Posterior vena cava (tissue), 2 donors: ENCODE results near the gene GATAD2A. TPM values are rescaled to one million over a fixed set of nuclear protein-coding genes. Genes with fewer than 3 reads are reported as not detected.
A peak's percentile ranks its signal among the peaks of the same experiment; 100 is the strongest.

Experiments used
- DNase-seq: peaks from one replicate; pipeline ENCODE4 v3.0.0-alpha.2; 2020; ENCODE audit warnings: low spot score
- intact Hi-C, 2 donors: fragments of 100-400 bp; cut with DNase I; formaldehyde crosslinking; loops; one replicate each; pipeline versions ENCODE4 v1.14.1 to v1.14.2; 2022 to 2023
- total RNA-seq, 2 donors: library from RNA; stranded (reverse); fragmentation: NEBNext Ultra II Directional; extraction: Animal tissue kit (Norgen Biotek cat#: 25700); gene quantifications; one replicate each; pipeline ENCODE4 v1.2.1, GENCODE V29; 2021
- donor health status: DM: yes; HTN: yes; CAD: no.
- donor health status: DM: yes; HTN: yes; CAD: no.

Gene GATAD2A
- total RNA-seq, 2 donors from 2014 or later = 54.3 to 70.9 TPM

GRCh38 chr19:19534556-19535265 is 129.2 kb downstream of the GATAD2A start:
- intact Hi-C loops = loop anchor here in 1 of 2 donors (5.0 kb wide), 1 partner anchor 108 kb away; the partner anchor contains the start of gene GMIP

DNA sequence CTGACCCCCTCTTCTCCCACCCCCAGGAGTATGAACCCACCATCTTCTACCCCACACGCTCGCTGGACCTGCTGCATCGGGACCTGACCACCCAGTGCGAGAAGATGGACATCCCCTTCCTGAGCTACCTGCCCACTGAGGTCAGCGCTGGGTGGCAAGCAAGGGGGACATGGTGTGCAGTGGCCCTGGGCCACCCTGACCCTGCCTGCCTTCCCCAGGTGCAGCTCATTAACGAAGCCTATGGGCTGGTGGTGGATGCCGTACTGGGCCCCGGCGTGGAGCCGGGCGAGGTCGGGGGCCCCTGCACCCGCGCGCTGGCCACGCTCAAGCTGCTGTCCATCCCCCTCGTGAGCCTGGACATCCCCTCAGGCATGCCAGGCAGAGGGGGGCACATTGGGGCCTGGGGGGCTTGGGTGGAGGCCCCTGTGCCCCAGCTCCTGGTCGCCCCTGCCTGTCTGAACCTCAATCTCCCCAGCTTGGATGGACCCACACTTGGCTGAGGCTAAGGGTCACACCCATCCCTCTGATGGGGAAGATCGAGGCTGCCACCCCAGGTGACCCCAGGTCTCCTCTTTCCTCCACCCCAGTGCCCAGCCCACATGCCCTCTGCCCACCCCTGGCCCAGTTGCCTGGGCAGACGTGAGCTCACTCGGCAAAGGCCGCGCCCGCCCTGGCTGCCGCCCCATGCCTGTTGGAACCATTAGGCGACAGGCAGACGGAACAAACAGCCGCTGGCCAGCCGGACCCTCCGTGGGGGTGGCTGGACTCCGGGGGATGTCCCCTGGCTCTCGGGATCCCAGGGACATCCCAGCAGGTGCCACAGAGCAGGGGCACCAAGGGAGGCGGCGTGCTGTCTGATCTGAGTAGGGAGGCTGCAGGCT is 130.1 kb downstream of the GATAD2A start:
- DNase-seq = no peak
- intact Hi-C loops = no loop called here

More at GRCh38 chr19:19534556-19535265, 129.2 kb downstream of the GATAD2A start:
- no peak for DNase-seq

DNA sequence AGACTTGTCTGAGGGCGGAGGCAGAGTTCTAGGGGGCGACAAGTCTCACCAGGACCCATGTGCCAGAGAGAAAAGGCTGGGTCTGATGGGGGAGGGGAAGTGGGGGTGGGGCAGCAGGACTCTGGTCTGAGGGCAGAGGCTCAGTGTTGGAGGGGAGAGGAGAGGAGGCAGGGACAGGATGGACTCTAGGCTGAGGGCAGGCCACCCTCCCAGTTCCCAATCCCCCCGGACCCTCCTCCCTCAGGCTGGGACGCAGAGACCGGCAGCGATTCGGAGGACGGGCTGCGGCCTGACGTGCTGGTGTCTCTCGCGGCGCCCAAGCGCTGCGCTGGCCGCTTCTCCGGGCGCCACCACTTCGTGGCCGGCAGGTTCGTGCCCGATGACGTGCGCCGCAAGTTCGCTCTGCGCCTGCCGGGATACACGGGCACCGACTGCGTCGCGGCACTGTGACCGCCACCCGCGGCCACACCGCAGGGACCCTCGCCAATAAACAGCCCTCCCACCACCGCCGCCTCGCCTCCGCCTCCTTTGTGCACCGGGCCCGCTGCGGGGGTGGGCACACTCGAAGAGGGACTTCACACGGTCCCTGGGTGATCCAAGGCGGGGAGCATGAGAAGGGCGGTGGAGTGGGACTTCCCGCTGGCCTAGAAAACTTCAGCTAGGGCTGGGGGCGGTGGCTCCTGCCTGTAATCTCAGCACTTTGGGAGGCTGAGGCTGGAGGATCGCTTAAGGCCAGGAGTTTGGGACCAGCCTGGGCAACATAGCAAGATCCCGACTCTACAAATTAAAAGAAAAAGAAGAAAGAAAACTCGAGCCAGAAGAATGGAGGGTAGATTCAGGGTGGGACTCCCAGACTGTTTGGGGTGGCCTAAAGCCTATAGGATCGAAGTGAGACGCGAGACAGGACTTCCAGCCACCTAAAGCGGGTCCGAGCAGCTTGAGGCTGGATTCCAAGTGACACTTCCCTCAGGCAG is 131.9 kb downstream of the GATAD2A start:
- no peak for DNase-seq
- intact Hi-C loops = no loop called here

DNA sequence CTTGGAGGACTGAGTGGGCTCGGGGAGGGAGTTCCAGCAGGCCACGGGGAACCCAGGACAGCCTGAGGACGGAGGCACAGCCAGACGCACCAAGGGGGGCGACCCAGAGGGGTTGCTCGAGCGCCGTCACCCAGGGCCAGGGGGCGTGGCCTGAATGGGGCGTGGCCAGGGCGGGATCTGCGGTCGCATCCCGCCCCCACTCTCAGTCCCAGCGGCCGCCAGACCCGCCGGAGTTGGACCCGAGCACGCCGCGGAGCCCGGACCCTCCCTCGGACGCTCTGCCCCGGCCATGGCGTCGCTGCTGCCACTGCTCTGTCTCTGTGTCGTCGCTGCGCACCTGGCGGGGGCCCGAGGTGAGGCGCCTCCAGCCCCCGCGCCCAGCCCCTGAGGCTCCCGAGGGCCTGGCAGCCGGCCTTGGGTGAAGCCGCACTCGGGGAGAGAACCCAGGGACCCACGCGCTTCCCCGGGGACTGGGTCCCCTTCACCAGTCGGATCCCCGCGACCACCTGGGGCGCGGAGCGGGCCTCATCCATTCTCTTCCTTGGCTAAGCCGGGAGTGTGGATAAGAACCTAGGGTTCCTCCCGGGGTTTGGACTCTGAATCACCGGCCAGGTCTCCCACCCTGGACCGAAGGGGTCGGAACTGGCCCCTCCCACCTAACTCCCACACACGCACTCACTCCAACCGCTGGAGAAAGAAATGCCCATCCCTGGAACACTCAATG is 132.7 kb downstream of the GATAD2A start, which contains the start of gene CILP2:
CILP2 (plus strand) TSS at position 205 of the 724 bp plus-strand sequence; CDS start at position 290, 85 bp downstream.
- DNase-seq = no peak
- intact Hi-C loops = no loop called here

- intact Hi-C loops = no loop called here
- no peak for DNase-seq
These were observed 133.3 kb downstream of the GATAD2A start for GRCh38 chr19:19538785-19539166.

- no peak for DNase-seq
- intact Hi-C loops = loop anchor here in 1 of 2 donors (10.0 kb wide), 1 partner anchor 425 kb away; no protein-coding TSS in a partner anchor
These were observed 134.2 kb downstream of the GATAD2A start for GRCh38 chr19:19539698-19540063.

- DNase-seq = peak; percentile 90
- intact Hi-C loops = loop anchor here in 1 of 2 donors (10.0 kb wide), 1 partner anchor 425 kb away; no protein-coding TSS in a partner anchor
These were observed 134.7 kb downstream of the GATAD2A start for GRCh38 chr19:19540064-19540714.

DNA sequence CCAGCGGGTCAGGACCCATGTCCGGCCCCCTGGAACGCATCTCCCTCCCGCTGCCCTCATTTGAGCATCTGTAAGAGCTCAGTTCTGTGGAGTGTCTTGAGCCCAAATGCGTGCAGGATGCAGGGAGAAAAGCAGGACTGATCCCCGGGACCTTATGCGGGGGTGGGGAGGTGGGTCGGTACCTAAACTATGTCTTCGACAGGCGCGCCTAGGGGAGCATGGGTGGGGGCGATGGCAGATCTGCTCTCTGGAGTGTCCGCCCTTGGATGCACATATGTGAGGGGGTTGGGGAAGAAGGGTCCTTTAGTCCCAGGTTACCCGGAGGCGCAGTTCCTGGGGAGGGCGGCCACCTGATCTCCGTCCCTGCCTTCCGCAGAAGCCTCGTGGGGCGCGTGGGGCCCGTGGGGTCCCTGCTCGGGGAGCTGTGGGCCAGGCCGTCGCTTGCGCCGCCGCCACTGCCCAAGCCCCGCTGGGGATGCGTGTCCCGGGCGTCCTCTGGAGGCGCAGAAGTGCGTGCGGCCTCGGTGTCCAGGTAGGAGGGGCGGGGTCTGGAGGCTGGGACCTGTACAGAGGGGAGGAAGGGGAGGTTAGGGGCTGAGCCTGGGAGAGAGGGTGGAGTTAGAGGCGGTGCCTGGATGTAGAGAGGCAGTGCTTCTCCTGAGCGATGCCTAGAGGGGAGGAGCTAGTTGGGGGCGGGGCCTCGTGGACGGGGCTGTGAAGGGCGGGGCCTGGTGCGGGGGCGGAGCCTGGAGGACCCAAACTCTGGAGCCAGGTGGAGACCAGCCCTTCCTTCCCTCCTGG is 135.4 kb downstream of the GATAD2A start:
- intact Hi-C loops = loop anchor here in 1 of 2 donors (10.0 kb wide), 1 partner anchor 424 kb away; no protein-coding TSS in a partner anchor
- DNase-seq = no peak

GRCh38 chr19:19541616-19542015 is 136.1 kb downstream of the GATAD2A start:
- DNase-seq = no peak
- intact Hi-C loops = loop anchor here in 1 of 2 donors (10.0 kb wide), 1 partner anchor 423 kb away; no protein-coding TSS in a partner anchor

DNA sequence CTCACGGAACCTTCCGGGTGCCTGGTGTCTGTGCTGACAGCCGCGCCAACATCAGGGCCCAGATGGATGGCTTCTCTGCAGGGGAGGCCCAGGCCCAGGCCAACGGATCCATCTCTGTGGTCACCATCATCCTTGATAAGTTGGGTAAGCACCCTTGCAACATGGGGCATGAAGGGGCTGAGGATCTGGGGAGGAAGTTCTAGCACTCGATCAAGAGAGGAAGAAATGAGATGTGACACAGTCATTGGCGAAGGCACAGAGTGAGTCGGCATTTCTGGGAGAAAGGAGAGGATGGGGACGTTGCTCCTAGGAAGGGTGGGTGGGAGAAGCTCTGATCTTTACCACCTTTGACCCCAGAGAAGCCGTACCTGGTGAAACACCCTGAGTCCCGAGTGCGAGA is 137.0 kb downstream of the GATAD2A start:
- DNase-seq = no peak
- intact Hi-C loops = loop anchor here in 1 of 2 donors (10.0 kb wide), 1 partner anchor 422 kb away; no protein-coding TSS in a partner anchor

- intact Hi-C loops = loop anchor here in 1 of 2 donors (10.0 kb wide), 1 partner anchor 422 kb away; no protein-coding TSS in a partner anchor
- no peak for DNase-seq
These were observed 137.6 kb downstream of the GATAD2A start for GRCh38 chr19:19543101-19543500.

- intact Hi-C loops = loop anchor here in 1 of 2 donors (10.0 kb wide), 1 partner anchor 421 kb away; no protein-coding TSS in a partner anchor
- DNase-seq = no peak
These were observed 138.2 kb downstream of the GATAD2A start for GRCh38 chr19:19543640-19544039.

DNA sequence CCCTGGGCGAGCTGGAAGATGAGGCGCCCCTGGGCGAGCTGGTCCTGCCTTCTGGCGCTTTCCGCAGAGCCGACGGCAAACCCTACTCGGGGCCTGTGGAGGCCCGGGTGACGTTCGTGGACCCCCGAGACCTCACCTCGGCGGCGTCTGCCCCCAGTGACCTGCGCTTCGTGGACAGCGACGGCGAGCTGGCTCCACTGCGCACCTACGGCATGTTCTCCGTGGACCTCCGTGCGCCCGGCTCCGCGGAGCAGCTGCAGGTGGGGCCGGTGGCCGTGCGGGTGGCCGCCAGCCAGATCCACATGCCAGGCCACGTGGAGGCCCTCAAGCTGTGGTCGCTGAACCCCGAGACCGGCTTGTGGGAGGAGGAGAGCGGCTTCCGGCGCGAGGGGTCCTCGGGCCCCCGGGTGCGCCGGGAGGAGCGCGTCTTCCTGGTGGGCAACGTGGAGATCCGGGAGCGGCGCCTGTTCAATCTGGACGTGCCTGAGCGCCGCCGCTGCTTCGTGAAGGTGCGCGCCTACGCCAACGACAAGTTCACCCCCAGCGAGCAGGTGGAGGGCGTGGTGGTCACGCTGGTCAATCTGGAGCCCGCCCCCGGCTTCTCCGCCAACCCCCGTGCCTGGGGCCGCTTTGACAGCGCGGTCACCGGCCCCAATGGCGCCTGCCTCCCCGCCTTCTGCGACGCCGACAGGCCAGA is 138.9 kb downstream of the GATAD2A start:
- intact Hi-C loops = loop anchor here in 1 of 2 donors (10.0 kb wide), 1 partner anchor 420 kb away; no protein-coding TSS in a partner anchor
- DNase-seq = no peak

GRCh38 chr19:19544954-19545591 is 139.6 kb downstream of the GATAD2A start:
- intact Hi-C loops = loop anchor here in 1 of 2 donors (10.0 kb wide), 1 partner anchor 420 kb away; no protein-coding TSS in a partner anchor
- no peak for DNase-seq

DNA sequence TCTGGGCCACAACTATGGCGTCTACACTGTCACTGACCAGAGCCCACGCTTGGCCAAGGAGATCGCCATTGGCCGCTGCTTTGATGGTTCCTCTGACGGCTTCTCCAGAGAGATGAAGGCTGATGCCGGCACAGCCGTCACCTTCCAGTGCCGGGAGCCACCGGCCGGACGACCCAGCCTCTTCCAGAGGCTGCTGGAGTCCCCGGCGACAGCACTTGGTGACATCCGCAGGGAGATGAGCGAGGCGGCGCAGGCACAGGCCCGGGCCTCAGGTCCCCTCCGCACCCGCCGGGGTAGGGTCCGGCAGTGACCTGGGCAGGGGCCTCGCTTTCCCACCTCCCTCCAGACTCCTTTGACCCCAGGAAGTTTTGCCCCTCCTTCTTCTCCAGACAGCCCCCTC is 140.2 kb downstream of the GATAD2A start:
- intact Hi-C loops = loop anchor here in 1 of 2 donors (10.0 kb wide), 1 partner anchor 419 kb away; no protein-coding TSS in a partner anchor
- DNase-seq = no peak
